HG03469 (cell line): Measurements from ENCODE around the gene CALR.
"Not testable (repeated sequence)": the region's sequence is repeated elsewhere in the genome, so short reads cannot be mapped to it uniquely, and the experiment has no call there.

Experiments
- ATAC-seq: cut with Tn5 transposase; IDR thresholded peaks from one replicate; pipeline ENCODE4 v1.9.1; 2021; ENCODE audit warnings: mild to moderate bottlenecking, moderate library complexity, moderate number of reproducible peaks; ENCODE audit not compliant: unreplicated experiment

The CALR gene

GRCh38 chr19:12952488-12953137, 14.2 kb downstream of the CALR start:
- ATAC-seq, result no peak

GRCh38 chr19:12953138-12953798, 14.9 kb downstream of the CALR start:
- ATAC-seq, result no peak

- ATAC-seq, result no peak
These were observed 15.6 kb downstream of the CALR start for GRCh38 chr19:12953799-12954611.

GRCh38 chr19:12954612-12954962, 16.2 kb downstream of the CALR start:
- no peak for ATAC-seq

GRCh38 chr19:12955575-12955974, 17.2 kb downstream of the CALR start:
- ATAC-seq, result not testable (repeated sequence)

- ATAC-seq, result no peak
These were observed 17.6 kb downstream of the CALR start for GRCh38 chr19:12955996-12956395.

- ATAC-seq, result no peak
These were observed 18.3 kb downstream of the CALR start, which contains the start of gene GADD45GIP1 for GRCh38 chr19:12956446-12957388. GADD45GIP1 (minus strand) TSS chr19:12957223; CDS start chr19:12957212, 11 bp downstream.

GRCh38 chr19:12957389-12957952, 19.1 kb downstream of the CALR start:
- not testable (repeated sequence) for ATAC-seq

GRCh38 chr19:12959481-12959880, 21.1 kb downstream of the CALR start:
- no peak for ATAC-seq

GRCh38 chr19:12965017-12965811, 26.8 kb downstream of the CALR start:
- no peak for ATAC-seq

GRCh38 chr19:12965812-12966135, 27.4 kb downstream of the CALR start:
- ATAC-seq, result no peak

GRCh38 chr19:12967907-12968306, 29.5 kb downstream of the CALR start:
- ATAC-seq, result no peak

GRCh38 chr19:12969292-12969988, 31.0 kb downstream of the CALR start, which contains the start of gene DAND5:
DAND5 (plus strand) TSS chr19:12969576; CDS start chr19:12969661, 85 bp downstream.
- no peak for ATAC-seq

- ATAC-seq, result no peak
These were observed 31.8 kb downstream of the CALR start for GRCh38 chr19:12970070-12970820.

- no peak for ATAC-seq
These were observed 34.8 kb downstream of the CALR start for GRCh38 chr19:12973236-12973635.

GRCh38 chr19:12974301-12975220, 36.2 kb downstream of the CALR start:
- no peak for ATAC-seq

GRCh38 chr19:12975221-12975741, 36.9 kb downstream of the CALR start:
- ATAC-seq, result no peak
